GM12801 (cell line): ENCODE measurements around the gene IL26.

ENCODE experiments used
- CTCF ChIP-seq: IDR thresholded peaks from one replicate; pipeline ENCODE4 v1.5.1; 2011; ENCODE audit warnings: control low read depth; ENCODE audit not compliant: insufficient read length; ENCODE audit errors: extremely low read depth

Gene IL26

GRCh38 chr12:68252077-68252476 is 26.5 kb upstream of the IL26 start:
- TF ChIP-seq CTCF = no peak

- TF ChIP-seq CTCF = no peak
Observed at GRCh38 chr12:68250454-68250853, 24.8 kb upstream of the IL26 start.

- no peak for TF ChIP-seq CTCF
Observed at GRCh38 chr12:68247785-68248184, 22.2 kb upstream of the IL26 start.

GRCh38 chr12:68246350-68246749 is 20.7 kb upstream of the IL26 start:
- TF ChIP-seq CTCF = no peak

- no peak for TF ChIP-seq CTCF
Observed at GRCh38 chr12:68245180-68246021, 19.8 kb upstream of the IL26 start.

GRCh38 chr12:68242777-68243176 is 17.2 kb upstream of the IL26 start:
- TF ChIP-seq CTCF = no peak

GRCh38 chr12:68240975-68241374 is 15.4 kb upstream of the IL26 start:
- no peak for TF ChIP-seq CTCF
